Esophagus muscularis mucosa (tissue), 4 donors: ENCODE data around the gene KLF17.

Source experiments
- EP300 ChIP-seq: sonication (generic); formaldehyde crosslinking; IDR thresholded peaks from one replicate; pipeline ENCODE4 v1.6.1; 2017; ENCODE audit warnings: antibody characterized with exemption
- POLR2A ChIP-seq: fragments of 450-650 bp; IDR thresholded peaks from one replicate; pipeline ENCODE4 v1.6.1; 2017; ENCODE audit warnings: antibody characterized with exemption, moderate library complexity, mild to moderate bottlenecking, low read depth
- POLR2AphosphoS5 ChIP-seq, 2 donors: sonication (generic); formaldehyde crosslinking; IDR thresholded peaks; one replicate each; pipeline ENCODE4 v1.6.1; 2017; ENCODE audit warnings: antibody characterized with exemption in 2 of 2
- TF ChIP-seq, protein P1 (sequence below), 3 experiments: fragments of 200-600 bp in 2 of 3; fragments of 450-650 bp in 1 of 3; sonication (generic) in 2 of 3; IDR thresholded peaks; one replicate each; pipeline ENCODE4 v1.5.1; 2017 to 2019; ENCODE audit warnings: antibody characterized with exemption in 3 of 3, mild to moderate bottlenecking in 2 of 3, moderate library complexity in 1 of 3

DNA sequence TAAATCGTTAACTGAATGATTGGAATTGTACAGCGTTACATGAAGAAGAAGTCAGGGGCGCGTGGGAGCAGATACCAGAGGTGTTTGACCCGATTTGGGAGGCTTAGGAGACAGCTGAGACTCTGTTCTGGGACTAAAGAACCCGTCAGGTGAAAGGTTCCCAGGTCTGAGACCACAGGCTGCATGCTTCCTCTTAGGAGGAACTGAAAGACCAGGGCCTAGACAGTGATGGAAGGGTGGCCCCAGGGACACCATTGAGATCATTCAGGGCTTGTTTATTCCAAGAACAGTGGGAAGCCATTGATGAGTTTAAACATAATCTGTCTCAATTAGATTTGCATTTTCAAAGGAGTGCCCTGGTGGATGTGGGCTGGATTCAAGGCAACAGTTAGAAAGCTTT, 904 bp downstream of the KLF17 start:
- TF ChIP-seq, protein P1, sequence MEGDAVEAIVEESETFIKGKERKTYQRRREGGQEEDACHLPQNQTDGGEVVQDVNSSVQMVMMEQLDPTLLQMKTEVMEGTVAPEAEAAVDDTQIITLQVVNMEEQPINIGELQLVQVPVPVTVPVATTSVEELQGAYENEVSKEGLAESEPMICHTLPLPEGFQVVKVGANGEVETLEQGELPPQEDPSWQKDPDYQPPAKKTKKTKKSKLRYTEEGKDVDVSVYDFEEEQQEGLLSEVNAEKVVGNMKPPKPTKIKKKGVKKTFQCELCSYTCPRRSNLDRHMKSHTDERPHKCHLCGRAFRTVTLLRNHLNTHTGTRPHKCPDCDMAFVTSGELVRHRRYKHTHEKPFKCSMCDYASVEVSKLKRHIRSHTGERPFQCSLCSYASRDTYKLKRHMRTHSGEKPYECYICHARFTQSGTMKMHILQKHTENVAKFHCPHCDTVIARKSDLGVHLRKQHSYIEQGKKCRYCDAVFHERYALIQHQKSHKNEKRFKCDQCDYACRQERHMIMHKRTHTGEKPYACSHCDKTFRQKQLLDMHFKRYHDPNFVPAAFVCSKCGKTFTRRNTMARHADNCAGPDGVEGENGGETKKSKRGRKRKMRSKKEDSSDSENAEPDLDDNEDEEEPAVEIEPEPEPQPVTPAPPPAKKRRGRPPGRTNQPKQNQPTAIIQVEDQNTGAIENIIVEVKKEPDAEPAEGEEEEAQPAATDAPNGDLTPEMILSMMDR (IDR thresholded peaks at IDR 0.05) = no peak
- no peak for TF ChIP-seq POLR2AphosphoS5 (IDR thresholded peaks at IDR 0.05)
- TF ChIP-seq EP300 = no peak
- no peak for TF ChIP-seq POLR2A
